Activated gamma-delta T cell treated with anti-CD3 and anti-CD28 coated beads, Interleukin-2, amount 50 U/mL, for 16 hours (primary cell): Measurements from ENCODE around the gene KCNK10.

Experiments
- DNase-seq: peaks from one replicate; pipeline ENCODE4 v3.0.0-alpha.2; 2020; ENCODE audit warnings: low read depth

Gene KCNK10

DNA sequence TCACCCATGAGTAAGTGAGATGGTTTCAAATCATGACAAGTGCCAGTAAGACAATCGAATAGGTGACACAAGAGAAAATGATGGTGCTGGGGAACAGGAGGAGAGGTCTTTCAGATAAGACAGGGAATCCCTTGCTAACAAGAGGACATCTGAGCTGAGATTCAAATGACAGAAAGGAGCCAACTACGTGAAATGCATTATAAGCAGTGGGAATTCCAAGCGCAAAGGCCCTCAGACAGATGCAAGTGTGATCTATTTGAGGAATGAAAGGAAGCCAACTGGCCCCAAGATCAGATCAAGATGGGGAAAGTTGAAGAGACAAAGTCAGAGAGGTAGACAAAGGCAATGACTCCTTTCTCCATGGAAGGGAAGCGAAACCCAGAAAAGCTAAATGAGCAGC, 4.7 kb downstream of the KCNK10 start:
- DNase-seq, result no peak

DNA sequence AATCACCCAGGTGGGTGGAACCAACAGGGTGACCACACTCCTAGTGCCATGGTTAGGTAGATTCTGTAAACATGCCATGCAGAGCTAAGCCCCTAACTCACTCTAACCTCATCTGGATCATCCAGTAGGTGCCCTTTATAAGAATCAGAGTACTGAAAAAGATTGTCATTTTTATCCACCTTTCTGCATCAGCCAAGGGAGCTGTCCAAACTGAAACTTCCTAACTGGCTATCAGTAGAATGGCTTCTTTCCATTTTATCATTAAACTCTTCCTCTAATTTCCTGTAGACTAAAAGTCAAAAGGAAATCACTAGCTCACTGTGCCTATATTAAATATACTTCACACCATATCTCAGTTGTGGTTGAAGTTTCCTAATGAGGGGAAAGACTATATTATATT, 6.5 kb downstream of the KCNK10 start:
- DNase-seq, result no peak

DNA sequence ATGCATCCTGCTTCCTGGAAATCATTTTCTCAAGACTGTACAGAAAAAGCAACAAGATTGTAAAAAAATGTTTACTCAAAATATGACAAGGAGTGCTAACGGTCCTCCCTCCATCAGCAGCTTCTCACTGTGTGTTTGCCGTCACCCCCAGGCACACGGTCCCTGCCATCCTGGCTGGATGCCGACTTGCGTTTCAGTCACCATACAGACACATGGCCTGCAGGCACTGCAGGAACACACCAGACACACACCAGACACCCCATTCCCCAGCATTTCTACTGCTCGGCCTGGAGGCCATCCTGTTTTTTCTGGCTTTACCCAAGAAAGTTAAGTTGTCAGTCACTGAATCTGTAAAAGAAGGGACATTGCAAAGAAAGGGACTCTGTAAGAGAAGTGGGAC, 10.8 kb downstream of the KCNK10 start:
- DNase-seq, result no peak

DNA sequence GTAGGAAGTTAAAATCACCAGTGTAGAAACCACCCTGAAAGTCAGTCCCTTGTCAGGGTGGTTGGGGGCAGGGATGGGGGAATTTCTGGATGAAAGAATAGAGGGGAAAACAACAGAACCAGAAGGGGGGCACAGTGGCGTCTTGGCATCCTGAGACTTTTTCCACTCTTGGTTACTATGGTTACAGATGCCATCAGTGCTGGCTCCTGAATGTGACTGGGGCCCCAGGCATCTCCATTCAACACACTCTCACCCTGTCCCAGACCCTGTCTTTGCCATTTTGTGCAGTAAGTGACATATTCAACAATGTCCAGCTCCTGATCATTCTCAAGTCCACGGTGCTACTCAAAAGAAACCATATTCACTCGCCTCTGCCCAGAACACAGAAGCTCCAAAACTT, 11.3 kb downstream of the KCNK10 start:
- DNase-seq, result no peak

DNA sequence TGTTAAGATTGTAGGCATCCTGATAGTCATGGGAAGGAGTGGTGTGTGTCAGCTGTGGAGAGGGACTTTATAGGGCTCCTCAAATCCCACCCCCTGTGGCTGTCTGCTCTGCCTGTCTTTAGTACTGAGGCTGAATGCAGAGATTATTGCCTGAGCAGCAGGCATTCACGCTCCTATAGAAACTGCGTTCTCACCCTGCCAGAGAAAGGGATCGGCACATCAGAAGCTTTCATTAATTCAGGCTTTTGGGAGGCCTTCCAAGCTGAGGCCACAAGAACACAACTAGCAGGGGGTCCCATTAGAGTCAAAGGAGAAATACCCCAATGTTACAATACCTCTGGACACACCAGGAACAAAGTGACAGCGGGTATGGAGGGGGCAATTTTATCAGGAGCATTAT, 12.6 kb downstream of the KCNK10 start:
- no peak for DNase-seq

DNA sequence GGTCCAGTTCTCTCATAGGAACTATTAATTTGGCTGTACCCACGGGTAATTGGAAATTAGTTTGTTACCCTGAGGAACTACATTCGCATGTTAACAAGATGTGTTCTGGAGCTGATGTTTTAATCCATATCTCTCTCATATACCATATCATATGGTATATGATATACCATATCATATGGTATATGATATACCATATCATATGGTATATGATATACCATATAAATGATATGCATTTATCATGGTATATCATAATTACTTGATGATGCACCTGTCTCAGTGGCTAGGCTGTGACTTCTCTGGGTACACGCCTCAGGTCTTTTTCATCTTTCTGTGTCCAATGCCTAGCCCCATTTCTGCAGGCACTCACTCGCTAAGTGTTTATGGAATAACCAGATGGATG, 13.0 kb downstream of the KCNK10 start:
- no peak for DNase-seq

DNA sequence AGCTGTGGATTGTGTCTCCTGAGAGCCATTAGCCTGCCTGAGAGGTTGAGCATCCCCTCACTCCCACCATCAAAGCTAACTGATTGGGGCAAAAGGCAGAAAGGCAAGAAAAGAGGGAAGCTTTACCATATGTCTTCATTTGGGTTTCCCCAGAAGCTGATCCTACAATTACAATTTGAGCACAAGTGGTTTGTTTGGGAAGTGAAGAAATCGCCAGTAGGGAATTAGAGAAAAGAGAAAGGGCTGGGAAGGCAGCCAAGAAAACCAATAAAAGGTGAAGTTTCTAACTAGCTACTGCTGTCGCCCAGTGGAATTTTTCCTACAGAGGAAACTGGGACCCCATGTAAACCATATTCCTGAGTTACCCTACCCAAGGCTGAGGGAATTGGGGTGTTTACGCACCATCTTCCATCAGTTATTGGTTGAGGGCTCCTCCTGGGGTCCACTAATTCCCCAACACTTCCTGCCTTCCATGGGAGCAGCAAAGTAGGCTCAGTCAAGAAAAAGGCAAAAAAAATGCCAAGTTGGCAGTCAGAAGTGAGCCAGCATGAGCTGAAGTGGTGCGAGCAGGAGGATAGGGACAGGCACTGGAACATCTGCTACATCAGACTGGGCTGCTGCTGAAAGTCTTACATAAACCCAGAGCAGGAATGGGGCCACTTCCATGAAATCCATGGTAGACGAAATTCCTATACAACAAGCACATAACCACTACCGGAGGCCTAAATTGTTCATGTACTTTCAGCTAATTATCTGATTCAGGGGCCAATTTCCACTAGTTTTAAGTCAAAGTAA, 17.3 kb downstream of the KCNK10 start:
- no peak for DNase-seq

DNA sequence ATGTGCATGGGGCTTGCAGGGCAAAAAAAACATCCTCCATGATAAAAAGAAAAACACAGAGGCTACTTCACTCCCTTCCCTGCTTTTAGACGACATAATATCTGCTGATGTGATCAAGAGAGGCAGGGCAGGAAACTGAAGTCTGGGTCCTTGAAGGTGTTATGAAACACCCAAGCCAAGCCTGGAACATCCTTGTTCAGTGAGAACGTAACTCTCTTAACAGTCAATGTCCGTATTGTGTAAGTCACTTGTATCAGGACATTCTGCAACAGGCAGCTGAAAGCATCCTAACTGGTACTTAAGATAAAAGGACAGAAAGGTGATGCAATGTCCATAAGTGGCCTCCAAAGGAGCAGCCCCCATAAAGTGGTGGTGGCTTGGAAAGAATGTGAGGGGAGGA, 20.0 kb downstream of the KCNK10 start:
- DNase-seq, result no peak

DNA sequence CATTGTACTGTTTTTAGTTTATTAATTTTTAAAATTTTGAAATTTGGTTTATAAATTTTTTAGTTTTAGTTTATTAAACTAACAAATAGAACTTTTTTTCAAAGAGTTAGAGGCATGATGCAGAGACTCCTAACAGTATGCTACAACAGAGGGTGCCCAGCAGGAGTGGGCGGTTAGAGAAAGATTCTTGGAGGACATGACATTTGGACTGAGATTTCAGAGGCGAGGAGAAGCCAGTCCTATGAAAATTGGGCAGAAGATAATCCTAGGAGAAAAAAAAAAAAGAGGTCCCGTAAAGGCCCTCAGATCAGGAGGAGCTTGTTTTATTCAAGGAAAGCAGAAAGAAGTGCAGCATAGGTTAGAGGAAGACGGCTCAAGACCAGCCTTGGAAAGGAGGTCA, 21.7 kb downstream of the KCNK10 start:
- no peak for DNase-seq

DNA sequence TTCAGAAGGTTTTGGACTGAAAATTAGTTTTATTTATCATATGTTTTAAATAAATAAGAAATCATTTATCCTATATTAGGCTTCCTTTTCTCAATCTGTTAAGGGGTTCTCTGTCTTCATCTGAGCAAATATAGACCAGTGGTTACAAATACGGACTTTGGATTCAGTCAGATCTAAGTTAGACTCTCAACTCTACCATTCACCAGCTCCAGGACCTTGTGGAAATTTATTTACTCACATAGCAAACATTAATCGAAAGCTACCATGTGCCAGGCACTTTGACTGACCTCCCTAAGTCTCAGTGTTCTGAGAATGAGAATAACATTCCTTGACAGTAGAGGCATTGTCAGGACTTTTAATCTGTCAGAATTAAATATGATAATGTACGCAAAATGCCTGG, 22.3 kb downstream of the KCNK10 start:
- no peak for DNase-seq

DNA sequence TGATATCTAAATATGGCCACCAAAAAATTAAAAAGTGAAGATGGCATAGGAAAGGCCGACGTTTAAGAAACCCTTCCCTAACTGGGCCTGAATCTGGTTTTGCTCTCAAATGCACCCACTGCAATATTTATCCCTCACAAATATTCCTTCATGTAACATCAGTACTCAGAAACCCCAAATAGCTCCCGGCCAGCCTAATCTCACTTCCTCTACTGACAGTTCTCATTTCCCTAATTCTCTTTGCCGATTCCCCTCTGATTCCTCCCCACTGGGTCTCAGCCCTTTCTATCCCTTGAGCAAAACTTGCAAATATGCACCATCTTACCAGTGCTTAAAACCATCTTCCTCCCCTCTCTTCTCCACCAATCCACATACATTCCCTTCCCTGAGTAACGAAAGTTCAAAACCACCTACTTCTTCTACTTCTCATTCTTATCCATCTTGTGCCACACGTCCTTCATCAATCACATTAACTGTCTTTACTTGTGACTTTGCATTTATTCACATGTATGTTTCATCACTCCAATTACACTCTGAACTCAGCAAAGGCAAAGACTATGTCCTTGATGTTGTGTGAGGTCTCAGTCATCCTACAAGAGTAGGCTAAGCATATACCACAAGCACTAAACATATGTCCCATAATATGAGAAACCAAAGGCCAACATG, 23.1 kb downstream of the KCNK10 start:
- no peak for DNase-seq

DNA sequence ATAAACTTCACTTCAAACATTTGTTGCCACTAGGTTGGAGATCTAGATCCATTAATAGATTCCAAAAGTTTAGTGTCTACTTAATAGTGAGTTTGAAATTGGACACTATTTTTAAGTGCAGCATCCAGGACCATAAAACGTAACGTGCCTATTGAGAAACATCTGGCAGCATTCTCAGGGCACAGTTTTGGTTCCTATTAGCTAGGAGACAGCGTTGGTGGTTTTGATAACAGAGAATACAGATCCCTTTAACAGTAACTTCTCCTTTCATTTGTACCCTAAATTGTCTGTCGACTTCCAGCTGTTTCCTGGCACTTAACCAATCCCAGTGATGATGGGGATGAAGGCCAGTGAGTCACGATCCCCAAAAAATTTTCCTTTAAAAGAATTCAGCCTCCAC, 25.8 kb downstream of the KCNK10 start:
- DNase-seq, result no peak

DNA sequence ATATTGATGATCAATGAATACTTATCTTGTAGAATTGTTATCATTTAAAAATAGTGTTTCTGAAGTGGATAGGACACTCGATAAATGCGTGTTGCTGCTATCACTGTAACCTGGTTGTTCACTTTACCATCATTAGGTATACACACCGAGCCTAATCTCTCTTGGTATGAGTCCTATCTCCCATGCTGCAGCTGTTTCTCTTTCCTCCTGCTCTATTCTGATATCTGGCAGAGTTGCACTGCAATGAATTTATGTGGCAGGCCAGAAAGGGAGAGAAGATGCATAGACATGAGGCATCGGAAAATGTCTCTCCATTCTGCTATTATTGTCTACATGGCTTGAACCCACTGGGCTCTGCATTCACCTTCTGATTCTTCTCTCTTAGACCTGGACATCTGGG, 26.7 kb downstream of the KCNK10 start:
- no peak for DNase-seq

DNA sequence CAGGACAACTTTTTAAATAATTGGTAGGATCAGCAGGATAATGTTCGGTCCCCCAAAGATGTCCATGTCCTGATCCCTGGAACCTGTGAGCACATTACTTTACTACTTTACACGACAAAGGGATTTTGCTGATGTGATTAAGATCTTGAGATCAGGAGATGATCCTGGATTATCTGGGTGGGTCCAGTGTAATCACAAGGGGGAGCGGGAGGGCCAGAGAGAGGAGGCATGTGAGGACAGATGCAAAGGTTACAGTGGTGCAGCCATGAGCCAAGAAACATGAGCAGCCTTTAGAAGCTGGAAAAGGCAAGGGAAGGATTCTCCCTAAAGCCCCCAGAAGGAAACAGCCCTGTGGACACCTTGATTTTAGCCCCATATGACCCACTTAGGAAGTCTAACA, 33.1 kb downstream of the KCNK10 start:
- no peak for DNase-seq

DNA sequence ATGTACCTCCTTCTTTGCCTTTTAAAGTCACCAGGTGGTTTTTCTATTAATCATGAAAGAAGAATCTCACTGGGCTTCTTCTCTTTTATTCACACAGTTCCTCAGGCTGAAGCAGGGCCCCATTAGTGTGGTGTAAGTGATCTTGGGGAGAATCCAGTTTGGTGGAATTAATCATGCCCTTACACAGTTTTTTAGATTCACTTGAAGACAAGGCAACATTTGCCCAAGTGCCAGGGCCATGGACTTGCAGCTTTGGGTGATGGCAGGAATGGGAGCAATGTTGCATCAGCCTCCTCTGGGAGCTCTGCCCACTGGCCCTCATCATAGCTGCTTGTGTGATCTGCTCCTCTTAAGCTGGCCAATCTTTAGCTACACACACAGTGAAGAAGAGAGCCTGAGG, 33.8 kb downstream of the KCNK10 start:
- DNase-seq, result no peak

DNA sequence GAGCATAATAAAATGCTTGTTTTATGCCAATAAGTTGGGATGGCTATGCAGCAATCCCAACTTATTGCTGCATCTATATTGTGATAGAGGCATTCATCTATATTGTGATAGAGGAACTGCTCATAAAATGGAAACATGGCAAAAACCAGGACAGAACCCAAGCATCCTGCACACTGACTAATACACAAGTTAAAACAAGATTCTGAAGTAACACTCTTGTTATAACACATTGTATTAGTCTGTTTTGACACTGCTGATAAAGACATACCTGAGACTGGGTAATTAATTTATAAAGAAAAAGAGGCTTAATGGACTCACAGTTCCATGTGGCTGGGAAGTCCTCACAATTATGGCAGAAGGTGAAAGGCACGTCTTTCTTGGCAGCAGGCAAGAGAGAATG, 36.8 kb downstream of the KCNK10 start:
- no peak for DNase-seq

DNA sequence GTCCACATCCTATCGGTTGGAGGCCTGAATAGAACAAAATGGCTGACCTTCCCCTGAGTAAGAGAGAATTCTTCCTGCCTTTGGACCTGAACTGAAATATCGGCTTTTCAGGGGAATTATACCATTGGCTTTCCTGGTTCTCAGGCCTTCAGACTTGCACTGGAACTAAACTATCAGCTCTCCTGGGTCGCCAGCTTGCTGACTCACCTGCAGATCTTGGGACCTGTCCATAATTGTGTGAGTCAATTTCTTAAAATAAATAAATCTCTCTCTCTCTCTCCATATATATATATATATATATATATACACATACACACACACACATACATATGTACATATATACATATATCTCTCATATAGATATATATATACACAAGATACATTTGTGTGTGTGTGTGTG, 41.6 kb downstream of the KCNK10 start:
- no peak for DNase-seq

DNA sequence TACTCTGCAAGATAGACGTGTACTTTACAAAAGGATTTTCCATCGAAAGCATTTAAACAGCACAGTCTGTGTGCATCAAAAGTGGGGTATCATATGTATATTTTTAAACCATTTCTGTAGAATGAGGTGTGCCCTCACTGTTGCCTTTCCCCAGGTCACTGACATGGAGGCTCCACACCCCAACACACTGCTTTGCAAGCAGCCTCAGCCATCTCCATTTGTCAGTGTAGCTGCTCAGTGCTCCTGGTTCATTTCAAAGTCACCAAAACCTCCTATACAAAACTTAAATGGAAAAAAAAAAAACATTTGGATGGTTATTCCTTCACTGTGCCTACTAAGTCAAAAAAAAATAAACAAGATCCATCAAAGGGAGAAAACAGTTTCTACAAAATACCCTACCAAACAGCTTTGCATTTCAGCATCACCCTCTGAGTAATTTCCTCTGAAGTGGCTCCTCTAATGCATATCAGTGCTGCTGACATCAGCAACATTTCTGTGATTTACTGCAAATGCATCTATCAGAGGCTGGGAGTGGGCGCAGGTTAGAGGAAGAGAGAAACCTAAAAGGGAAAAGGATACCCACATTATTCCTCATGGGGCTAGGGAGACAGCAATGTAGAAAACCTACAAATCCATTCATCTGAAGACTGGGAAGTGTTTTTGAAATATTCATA, 46.0 kb downstream of the KCNK10 start:
- no peak for DNase-seq

DNA sequence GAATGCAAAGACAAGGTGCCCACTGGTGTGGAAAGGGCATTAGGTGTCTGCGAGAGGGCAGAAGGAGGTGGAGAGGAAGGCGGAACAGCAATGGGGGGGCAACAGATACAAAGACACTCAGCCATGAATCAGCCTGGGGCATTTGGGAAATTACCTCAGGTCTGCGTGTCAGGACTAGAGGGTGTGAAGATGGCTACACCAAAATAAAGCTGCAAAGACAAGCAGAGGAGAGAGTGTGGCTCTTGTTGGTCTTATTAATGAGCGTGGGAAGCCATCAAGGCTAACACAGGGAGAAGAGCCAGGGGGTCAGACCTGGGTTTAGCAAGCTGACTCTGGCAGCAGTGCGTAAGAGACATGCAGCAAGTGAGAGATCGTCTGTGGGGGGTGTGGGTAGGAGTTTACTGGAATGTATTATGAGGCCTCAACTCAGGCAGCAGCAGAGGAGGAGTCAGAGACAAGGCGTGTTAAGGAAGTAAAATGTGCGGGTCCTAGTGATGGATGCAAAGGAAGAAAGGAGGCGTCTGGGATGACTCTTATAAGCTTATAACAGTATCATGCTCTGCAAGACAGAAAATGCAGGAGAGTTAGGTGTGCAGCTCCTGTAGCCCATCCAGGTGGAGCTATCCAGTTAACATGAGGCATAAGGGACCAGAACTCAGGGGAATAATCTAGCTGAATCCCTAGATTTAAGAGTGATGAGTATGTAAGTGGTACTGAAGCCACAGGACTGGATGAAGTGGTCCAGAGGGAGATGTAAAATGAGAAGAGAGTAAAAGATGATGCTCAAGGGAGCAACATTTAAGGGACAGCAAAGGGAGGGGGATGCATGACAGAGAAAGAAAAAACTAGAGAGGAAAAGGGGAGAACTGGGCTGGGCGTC, 50.4 kb downstream of the KCNK10 start:
- DNase-seq, result no peak

DNA sequence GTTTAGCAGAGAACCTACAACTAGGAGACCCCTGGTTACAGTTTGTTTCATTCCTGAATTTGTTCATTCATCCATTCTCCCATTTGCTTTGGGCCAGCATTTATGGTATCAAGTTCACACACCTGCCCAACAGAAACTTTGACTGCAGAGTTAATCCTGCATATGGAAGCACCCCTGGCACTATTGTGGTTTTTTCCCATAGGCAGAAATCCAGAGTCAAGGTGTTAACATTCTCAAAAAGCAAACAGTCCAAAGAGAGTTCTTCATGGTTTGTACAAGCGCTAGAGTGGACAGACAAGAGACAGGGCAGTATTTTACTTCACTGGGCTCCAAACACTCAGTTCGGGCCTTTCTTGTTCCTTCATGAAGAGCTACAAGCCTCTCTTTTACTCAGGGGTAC, 51.9 kb downstream of the KCNK10 start:
- no peak for DNase-seq

DNA sequence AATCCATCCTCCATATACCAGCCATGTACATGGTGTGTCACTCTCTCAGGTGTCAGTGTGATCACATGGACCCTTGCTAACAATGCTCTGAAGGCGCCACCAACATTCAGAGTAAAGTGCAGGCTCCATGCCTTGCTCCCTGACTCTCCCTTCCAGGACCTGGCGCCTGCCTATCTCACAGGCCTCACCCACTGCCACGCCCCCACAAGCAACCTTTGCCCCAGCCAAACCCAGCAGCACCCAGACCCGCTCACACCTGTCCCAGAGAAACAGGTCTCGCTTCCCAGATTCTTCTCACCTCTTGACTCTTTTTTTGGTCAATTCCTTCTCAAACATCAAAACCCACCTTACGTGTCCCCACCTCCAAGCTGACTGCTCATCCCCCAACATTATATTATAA, 52.3 kb downstream of the KCNK10 start:
- DNase-seq, result no peak

DNA sequence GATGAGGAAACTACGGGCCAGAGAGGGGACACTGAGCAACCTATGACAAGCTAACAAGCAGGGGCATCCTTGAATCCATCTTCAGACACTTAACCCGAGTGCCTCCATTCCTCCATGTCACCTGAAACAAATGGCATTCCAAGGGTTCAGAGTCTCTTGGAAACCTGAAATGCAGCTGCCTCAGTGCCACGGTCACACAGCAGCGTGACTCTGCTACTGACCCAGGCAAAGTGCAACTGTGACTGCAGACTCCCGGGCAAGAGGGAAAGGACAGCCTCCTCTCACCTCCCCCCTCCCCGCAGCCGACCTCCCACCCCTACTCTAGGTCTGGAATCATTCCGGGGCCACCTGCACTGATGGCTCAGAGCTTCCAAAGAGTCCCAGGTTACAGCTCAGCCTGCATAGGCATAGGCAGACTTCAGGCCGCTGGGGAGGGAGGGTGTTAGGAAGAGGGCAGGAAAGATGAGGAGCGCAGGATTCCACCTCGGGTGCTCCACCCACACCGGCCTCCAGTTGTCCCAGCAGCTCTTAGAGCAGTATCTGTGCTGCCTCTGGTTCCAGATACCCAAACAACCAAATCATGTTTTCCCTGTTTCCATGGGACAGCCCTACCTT, 53.2 kb downstream of the KCNK10 start:
- no peak for DNase-seq
